Thyroid gland (tissue), 4 donors: ENCODE measurements around the gene KLHL17.

Source experiments
- POLR2A ChIP-seq, 2 donors: fragments of 450-650 bp; IDR thresholded peaks; one replicate each; pipeline ENCODE4 v1.6.1; 2017; ENCODE audit warnings: antibody characterized with exemption in 2 of 2, mild to moderate bottlenecking in 2 of 2, moderate library complexity in 1 of 2
- TF ChIP-seq, protein P1 (sequence below), 6 experiments: fragments of 200-600 bp in 3 of 6; fragments of 450-650 bp in 3 of 6; sonication (generic) in 3 of 6; IDR thresholded peaks; one replicate each; pipeline ENCODE4 v1.5.1; 2016 to 2019; ENCODE audit warnings: antibody characterized with exemption in 6 of 6, mild to moderate bottlenecking in 2 of 6, inconsistent platforms in 1 of 6, moderate library complexity in 1 of 6

DNA sequence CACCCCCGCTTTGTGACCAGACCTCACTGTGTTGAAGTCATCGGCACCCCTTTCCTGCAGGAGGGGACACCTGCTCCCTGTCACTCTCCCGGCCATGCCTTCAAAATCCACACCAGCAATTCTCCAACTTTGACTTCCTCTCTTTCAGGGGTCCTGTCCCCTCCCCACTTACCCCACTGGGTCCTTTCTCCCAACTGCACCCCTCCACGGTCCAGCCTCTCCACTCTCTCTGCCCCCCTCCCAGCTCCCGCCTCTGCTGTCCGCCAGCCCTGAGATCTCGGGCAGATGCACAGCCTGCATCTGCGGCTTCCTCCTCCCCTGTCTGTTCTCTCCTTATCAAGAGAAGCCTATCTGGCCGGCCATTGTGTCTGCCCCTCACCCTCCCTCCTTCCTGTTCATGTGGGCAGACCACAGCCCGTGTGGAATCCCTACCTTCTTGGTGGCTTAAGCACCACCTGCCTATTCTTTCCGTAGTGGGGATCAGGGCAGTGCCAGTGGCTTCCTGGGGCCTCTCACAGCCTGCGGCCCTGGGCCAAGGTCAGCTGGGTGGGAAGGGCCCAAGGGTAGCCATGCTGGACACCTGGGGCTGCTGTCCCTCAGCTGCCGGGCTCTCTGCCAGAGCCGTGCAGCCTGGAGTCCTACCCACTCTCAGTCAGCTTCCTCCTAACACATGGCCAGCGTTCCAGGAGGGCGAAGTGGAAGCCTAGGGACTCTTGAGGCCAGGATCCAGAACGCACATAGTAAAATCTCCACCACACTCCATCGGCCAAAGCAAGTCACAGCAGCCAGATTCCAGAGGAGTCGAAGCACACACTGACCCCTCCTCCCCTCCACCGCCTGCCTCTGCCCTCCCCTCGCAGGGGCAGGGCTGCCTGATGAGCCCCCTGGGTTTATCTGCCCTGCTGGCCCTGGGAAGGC lies 44.7 kb downstream of the KLHL17 start:
- TF ChIP-seq, protein P1, sequence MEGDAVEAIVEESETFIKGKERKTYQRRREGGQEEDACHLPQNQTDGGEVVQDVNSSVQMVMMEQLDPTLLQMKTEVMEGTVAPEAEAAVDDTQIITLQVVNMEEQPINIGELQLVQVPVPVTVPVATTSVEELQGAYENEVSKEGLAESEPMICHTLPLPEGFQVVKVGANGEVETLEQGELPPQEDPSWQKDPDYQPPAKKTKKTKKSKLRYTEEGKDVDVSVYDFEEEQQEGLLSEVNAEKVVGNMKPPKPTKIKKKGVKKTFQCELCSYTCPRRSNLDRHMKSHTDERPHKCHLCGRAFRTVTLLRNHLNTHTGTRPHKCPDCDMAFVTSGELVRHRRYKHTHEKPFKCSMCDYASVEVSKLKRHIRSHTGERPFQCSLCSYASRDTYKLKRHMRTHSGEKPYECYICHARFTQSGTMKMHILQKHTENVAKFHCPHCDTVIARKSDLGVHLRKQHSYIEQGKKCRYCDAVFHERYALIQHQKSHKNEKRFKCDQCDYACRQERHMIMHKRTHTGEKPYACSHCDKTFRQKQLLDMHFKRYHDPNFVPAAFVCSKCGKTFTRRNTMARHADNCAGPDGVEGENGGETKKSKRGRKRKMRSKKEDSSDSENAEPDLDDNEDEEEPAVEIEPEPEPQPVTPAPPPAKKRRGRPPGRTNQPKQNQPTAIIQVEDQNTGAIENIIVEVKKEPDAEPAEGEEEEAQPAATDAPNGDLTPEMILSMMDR (IDR thresholded peaks at IDR 0.05): peak in 1 of 6 experiments; percentile 17
- TF ChIP-seq POLR2A (IDR thresholded peaks at IDR 0.05): peak in 1 of 2 donors; percentile 33
